GM15510 (cell line): Measurements from ENCODE around the gene ZFP57.

Experiments
- POLR2A ChIP-seq: IDR thresholded peaks from 3 replicates; pipeline ENCODE4 v1.6.1; 2011; ENCODE audit warnings: borderline replicate concordance; ENCODE audit not compliant: insufficient read length; ENCODE audit errors: extremely low read depth

The ZFP57 gene

GRCh38 chr6:29641430-29642148 is 39.4 kb downstream of the ZFP57 start:
- no peak for TF ChIP-seq POLR2A

- no peak for TF ChIP-seq POLR2A
Observed at GRCh38 chr6:29637247-29637646, 43.7 kb downstream of the ZFP57 start.

GRCh38 chr6:29633534-29633905 is 47.4 kb downstream of the ZFP57 start:
- no peak for TF ChIP-seq POLR2A

- TF ChIP-seq POLR2A: no peak
Observed at GRCh38 chr6:29632789-29633533, 48.0 kb downstream of the ZFP57 start, which contains the start of gene GABBR1. Gene GABBR1, minus strand, starts transcription at chr6:29633183. Its CDS starts 798 bp downstream, at chr6:29632385.

- TF ChIP-seq POLR2A: no peak
Observed at GRCh38 chr6:29631860-29632731, 48.9 kb downstream of the ZFP57 start.

- TF ChIP-seq POLR2A: no peak
Observed at GRCh38 chr6:29631209-29631810, 49.6 kb downstream of the ZFP57 start.

- no peak for TF ChIP-seq POLR2A
Observed at GRCh38 chr6:29630315-29630714, 50.6 kb downstream of the ZFP57 start.

- no peak for TF ChIP-seq POLR2A
Observed at GRCh38 chr6:29629571-29629970, 51.4 kb downstream of the ZFP57 start.

- no peak for TF ChIP-seq POLR2A
Observed at GRCh38 chr6:29628419-29629281, 52.3 kb downstream of the ZFP57 start.

- no peak for TF ChIP-seq POLR2A
Observed at GRCh38 chr6:29627755-29628418, 53.1 kb downstream of the ZFP57 start.

- TF ChIP-seq POLR2A: no peak
Observed at GRCh38 chr6:29626948-29627754, 53.8 kb downstream of the ZFP57 start.

- no peak for TF ChIP-seq POLR2A
Observed at GRCh38 chr6:29625337-29625930, 55.5 kb downstream of the ZFP57 start.
